ENCODE results near the gene CLEC11A.
"Not testable (repeated sequence)": the region's sequence is repeated elsewhere in the genome, so short reads cannot be mapped to it uniquely, and the experiment has no call there.

CLEC11A gene

DNA sequence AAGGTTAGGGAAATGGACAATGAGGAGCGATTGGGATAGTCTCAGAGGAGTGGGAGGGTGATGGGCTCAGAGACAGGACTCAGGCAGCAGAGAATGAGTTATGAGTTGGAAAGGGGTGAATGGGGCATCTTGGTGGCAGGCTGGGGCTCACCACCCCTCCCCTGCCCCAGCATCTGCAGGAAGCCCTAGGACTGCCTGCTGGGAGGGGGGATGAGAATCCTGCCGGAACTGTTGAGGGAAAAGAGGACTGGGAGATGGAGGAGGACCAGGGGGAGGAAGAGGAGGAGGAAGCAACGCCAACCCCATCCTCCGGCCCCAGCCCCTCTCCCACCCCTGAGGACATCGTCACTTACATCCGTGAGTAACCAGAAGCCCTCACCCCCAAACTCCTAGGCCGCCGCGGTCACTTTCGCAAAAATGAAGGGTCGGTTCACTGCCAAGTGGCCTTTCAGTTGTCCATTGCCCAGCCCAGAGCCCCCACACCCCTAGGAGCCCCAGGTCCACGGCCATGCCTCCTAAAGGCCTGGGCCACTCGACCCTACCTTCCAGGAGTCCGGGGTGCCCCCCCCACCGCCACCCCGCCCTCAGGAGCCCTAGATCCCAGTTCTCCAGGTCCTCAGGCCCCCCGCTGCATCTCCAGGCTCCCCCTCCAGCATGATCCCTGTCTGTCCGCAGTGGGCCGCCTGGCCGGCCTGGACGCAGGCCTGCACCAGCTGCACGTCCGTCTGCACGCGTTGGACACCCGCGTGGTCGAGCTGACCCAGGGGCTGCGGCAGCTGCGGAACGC lies 764 bp downstream of the CLEC11A start:
- no peak for DNase-seq

DNA sequence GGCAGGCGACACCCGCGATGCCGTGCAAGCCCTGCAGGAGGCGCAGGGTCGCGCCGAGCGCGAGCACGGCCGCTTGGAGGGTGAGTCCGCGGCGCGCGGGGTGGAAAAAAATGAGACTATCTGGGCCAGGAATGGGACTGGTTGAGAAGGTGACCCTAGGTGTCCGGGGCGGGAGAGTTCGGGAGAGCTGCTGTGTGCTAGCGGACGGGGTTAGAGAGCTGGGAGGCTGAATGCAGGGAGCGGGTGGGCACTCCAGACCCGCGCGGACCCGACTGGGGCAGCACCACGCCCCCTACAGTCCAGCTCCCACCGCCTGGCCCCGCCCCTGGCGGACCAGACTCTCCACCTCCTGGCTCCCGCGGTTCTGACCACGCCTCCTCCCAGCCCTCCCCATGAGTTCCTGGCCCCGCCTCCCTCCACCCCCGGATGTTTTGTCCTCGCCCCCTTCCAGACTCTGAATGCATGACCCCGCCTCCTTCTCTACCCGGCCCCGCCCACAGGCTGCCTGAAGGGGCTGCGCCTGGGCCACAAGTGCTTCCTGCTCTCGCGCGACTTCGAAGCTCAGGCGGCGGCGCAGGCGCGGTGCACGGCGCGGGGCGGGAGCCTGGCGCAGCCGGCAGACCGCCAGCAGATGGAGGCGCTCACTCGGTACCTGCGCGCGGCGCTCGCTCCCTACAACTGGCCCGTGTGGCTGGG lies 1.5 kb downstream of the CLEC11A start:
- DNase-seq, result peak; percentile 93

DNA sequence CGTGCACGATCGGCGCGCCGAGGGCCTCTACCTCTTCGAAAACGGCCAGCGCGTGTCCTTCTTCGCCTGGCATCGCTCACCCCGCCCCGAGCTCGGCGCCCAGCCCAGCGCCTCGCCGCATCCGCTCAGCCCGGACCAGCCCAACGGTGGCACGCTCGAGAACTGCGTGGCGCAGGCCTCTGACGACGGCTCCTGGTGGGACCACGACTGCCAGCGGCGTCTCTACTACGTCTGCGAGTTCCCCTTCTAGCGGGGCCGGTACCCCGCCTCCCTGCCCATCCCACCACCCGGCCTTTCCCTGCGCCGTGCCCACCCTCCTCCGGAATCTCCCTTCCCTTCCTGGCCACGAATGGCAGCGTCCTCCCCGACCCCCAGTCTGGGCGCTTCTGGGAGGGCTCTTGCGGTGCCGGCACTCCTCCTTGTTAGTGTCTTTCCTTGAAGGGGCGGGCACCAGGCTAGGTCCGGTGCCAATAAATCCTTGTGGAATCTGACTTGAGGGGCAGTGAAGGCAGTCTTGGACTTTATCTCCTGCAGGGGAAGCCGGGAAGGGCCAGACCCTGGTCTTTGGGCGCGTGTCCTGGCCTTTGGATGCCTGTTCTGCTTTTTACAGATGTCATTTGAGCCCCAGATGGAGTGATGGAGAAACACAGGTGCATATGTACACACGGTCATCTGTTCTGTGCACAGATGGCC lies 2.2 kb downstream of the CLEC11A start:
- DNase-seq, result no peak

DNA sequence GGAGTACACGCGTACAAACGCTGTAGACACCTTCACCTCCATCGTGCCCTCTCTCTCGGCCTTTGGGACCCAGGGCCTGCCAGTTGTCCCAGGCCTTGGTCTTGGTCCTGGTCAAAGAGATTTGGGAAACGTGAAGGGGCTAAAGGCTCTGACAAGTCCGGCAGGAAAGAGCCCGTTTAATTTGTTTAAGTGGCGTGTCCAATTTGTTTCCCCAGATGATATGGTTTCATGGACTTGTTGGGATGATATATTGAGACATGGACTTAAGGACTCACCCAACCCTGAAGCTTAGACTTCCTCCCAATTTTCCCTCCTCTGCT lies 2.7 kb downstream of the CLEC11A start:
- DNase-seq, result no peak

DNA sequence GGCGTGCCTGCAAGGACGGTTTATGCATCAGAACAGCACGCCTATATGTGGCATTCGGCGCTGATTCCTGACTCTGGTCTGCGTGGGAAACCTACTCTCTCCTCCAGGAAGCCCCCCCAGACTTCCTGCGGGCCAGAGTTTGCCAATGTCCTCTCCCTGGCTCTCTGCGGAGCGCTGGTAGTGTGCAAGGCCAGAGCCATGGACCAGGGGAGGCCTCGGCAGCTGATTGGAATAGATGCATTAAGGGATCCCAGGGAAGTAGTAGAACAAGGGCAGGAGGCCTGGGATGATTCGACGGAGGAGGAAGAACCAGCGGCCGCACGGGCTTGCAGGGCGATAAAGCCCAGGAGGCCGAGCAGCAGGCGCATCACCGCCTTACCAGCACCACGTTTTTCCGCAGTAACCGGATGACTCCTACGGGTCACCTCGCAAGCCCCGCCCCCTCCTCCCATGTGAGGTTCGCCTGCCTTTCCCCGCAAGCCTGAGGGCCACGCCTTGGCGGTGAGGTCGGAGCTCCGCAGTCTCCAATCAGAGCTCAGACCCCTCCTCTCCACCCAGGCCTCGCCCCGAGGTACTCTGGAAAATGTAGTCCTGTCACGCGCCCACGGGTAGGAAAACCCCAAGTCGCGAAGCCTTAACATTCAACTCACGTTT lies 5.0 kb downstream of the CLEC11A start:
- peak; percentile 79 for DNase-seq

DNA sequence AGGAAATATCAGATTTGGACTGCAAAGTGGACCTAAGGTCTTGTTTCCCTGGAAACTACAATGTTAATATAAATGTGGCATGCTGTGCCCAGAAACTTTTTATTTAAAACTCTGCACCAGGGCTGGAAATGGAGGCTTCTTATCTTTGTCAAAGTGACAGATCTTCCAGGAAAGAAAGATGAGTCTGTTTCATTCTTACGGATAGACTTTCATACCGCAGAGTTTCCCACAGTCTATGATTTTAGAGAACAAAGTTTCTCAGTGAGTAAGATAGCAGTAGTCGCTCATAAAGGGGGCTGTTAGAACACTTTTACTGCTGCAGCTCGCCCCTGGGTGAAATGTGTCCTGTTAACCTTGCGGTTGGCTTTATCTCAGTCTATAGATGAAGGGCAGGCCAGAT lies 6.7 kb downstream of the CLEC11A start:
- no peak for DNase-seq

DNA sequence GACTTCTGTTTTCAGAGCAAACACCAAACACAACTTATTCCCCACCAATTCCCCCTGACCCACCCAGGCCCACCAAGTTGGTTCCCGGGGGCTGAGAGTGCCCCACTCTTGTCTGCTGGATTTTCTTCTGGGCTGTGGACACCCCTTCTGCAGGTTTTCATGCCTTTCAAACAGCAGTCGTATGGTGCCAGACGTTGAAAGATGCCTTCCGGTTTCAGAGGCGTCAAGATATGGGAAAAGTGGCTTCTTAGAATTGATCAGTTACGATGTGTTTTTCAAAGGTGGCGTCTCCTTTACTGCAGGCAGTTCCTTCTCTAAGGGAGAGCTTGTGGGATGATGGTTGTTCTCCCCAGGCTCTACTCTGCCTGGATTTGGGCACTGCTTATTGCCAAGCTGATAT lies 12.7 kb downstream of the CLEC11A start:
- no peak for DNase-seq

DNA sequence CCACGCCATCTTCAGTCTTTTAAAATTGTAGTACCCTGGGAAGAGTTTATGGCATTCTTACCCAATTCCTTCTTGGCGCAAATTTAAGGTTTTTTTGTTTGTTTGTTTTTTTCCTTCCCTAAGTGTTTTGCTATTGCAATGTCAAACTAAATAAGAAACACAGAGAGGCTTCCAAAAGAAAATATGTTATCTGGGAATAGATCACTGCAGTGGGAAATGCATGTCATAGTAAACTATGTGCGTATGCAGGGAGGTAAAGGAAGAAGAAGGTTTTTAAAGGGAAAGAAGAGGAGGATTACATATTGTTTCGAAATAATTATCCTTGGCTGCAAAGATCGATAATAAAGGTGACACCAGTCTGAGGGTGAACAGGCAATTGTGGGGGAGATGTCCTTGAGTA lies 13.2 kb downstream of the CLEC11A start:
- no peak for DNase-seq

DNA sequence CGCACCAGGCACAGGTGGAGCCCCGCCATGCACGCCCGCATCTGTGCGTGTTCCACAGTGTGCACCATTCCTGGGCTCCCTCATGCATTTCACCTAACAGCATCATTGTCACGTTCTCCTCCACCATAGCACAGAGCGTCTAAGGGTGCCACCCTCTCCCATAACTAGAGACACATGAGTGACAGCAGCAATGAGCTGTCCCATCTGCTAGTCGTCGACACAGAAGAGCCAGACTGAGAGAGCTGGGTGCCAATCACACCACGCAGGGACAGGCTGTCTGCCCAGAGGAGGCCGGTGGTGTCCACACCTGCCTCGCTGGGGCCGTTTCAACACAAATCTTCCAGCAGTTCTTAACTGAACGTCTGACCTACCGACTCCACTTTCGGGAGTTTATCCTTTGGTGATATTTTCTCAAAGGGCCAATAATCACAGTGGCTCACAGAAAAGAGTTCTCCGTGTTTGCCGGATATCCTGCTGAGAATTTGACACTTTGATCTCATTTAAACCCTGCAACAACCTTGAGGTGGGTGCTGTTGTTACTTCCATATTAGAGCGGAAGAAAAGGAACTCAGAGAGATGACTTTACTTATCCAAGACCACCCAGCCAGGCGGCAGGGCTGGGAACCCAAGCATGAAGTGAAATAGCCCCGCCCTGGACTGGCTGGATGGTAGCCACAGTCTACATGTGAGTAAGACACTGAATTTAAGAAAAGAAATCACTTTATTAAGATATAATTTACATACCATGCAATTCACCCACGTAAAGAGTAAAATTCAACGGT lies 16.2 kb downstream of the CLEC11A start:
- no peak for DNase-seq

DNA sequence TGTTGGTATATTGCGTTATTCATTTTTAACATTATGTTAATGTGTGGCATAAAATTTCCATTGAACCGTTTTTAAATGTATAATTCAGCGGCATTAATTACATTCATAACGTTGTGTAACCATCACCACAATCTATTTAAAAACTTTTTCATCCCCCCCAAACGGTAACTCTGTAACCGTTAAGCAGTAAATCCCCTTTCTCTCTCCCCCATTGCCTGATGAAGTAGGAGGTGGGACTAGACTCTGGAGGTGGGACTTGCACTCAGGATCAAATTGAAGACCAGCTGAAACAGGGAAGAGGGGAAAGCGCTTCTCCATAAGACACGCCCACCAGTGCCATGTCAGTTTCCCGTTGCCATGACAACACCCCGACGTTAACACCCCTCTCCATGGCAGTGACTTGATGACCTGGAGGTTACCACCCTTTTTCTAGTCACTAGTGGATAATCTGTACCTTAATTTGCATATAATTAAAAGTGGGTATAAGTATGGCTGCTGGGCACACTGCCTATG lies 16.8 kb downstream of the CLEC11A start:
- no peak for DNase-seq

DNA sequence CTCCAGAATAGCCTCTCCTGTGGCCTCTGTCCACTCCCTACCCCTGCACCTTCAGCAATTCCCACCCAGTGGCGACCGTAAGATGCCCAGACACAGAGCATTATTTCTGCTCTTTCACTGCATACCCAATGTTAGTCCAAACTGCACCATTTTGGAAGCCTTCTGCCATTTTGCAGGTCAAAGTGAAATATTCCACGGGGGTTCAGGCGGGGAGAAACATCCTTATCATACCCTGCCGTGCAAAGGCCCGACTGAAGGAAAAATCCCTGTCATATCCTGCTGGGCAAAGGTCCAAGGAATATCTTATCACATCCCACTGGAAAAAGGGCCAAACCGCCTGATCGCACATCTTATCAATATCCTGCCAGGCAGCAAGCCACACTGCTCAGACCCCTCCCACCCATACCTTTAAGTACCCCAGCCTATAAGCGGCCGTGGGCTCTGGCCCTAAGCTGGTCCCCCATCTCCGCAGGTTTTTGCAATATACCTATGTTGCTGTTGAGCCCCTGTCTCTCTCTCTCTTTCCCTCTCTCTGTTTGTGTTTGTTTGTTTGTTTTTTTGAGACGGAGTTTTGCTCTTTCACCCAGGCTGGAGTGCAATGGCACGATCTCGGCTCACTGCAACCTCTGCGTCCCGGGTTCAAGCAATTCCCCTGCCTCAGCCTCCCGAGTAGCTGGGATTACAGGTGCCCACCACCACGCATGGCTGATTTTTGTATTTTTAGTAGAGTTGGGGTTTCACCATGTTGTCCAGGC lies 18.2 kb downstream of the CLEC11A start:
- DNase-seq, result no peak

DNA sequence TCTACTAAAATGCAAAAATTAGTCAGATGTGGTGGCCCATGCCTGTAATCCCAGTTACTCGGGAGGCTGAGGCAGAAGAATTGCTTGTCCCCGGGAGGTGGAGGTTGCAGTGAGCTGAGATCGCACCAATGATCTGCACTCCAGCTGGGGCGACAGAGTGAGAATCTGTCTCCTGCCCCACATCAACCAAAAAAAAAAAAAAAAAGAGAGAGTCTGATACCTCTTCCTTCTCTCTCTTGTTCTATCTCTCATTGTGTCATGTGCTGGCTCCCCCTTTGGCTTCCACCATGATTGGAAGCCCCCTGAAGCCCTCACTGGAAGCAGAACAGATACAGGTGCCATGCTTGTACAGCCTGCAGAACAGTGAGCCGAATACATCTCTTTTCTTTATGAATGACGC lies 20.4 kb downstream of the CLEC11A start:
- DNase-seq, result no peak

DNA sequence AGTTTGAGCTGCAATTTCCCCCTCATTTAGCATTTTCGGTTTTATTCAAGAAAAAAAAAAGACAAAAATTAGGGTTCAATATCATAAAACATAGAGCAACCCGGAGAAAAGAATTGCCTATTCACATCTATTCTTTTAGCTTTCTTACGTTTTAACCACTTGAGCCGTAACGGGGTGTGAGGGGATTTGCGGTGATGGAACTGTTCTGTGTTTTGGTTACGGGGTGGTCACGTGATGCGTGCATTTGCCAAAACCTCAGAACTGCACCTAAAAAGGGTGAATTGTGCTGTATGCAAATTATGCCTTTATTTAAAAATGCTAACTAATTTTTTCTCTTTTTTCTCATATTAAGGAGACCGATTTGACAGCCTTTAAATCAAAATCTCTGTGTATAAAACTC lies 22.1 kb downstream of the CLEC11A start:
- no peak for DNase-seq

DNA sequence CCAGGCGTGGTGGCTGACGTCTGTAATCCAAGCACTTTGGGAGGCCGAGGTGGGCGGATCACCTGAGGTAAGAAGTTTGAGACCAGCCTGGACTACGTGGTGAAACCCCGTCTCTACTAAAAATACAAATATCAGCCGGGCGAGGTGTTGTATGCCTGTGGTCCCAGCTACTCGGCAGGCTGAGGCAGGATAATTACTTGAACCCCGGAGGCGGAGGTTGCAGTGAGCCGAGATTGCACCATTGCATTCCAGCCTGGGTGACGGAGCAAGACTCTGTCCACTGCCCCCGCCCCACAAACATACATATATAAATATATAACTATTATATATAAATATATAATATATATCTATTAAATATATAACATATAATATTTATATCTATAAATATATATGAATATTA lies 24.0 kb downstream of the CLEC11A start:
- not testable (repeated sequence) for DNase-seq

DNA sequence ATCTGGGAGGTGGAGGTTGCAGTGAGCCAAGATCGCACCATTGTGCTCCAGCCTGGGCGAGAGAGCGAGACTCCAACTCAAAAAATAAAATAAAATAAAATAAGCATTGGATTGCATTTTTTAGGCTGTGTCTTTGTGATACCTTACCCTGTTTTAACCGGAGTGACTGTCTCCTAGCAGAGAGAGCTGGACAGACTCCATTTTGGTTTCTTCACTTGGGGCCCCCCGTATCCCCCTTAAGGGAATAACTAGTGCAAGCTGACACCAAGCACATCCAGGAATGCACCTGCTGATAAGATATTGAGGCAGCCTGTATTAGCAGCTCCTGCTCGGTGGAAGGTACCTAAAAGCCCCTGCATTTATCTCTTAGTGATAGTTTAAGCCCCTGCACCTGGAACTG lies 26.3 kb downstream of the CLEC11A start:
- no peak for DNase-seq

DNA sequence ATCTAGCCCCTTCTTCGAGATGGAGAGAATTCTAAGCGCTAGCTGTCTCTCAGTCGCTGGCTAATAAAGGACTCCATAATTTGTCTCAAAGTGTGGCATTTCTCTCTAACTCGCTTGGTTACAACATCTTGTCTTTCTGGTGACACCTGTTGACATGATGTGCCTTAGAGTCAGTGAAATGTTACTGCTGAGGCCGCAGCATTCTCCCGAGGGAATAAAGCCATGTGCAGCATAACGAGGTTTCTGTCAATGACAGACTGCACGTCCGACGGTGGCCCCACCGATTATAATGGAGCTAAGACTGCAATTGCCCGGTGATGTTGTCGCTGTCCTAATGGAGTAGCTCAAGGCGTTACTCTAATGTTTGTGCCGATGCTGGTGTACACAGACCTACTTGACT lies 26.8 kb downstream of the CLEC11A start:
- no peak for DNase-seq

DNA sequence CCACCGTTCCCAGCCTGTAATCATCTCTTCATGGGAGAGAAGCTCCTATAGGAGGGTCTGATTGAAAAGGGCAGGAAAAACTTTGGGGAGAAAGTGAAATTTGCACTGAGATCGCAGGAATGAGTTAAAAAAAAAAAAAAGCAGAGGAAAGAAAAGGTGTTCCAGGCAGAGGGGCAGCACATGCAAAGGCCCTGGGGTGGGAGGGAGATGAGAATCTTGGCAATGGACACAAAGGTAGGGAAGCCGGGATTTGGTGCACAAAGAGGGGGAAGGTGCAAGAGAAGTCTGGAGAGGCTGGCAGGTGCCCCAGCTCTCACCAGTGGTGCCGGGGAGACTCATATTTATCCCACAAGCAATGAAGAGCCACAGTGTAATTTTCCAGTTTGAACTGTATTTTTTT lies 30.7 kb downstream of the CLEC11A start:
- no peak for DNase-seq

DNA sequence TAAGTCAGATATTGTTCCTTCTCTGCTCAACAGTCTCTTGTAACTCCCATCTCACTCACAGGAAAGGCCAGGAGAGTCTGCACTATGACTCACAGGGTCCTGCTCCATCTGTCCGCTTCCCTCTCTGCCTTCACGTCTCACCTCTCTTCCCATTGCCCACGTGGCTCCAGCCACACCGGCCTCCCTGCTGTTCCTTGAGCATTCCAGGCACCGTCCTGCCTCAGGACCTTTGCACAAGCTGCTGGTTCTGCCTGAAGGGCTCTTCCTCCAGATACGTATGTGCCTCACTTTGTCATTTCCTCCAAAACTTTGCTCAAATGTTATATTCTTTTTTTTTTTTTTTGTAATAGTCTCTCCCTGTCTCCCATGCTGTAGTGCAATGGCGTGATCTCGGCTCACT lies 33.1 kb downstream of the CLEC11A start:
- DNase-seq, result not testable (repeated sequence)

DNA sequence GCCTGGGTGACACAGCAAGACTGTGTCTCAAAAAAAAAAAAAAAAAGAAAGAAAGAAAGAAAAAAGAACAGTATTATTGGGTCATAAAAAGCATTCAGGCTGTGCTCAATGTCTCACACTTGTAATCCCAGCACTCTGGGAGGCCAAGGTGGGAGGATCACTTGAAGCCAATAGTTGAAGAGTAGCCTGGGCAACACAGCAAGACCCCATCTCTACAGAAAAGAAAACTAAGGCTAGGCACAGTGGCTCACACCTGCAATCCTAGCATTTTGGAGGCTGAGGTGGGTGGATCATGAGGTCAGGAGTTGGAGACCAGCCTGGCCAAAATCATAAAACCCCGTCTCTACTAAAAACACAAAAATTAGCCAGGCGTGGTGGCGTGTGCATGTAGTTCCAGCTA lies 34.5 kb downstream of the CLEC11A start:
- not testable (repeated sequence) for DNase-seq

DNA sequence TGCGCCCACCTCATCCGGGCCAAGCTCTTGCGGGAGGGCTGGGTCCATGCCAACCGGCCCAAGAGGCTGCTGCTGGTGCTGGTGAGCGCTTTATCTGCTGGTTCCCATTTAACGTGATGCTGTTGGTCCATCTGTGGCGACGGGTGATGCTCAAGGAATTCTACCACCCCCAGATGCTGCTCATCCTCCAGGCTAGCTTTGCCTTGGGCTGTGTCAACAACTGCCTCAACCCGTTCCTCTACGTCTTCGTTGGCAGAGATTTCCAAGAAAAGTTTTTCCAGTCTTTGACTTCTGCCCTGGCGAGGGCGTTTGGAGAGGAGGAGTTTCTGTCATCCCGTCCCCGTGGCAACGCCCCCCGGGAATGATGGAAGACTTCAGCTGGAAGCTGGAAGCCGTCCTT lies 35.9 kb downstream of the CLEC11A start:
- DNase-seq, result not testable (repeated sequence)

DNA sequence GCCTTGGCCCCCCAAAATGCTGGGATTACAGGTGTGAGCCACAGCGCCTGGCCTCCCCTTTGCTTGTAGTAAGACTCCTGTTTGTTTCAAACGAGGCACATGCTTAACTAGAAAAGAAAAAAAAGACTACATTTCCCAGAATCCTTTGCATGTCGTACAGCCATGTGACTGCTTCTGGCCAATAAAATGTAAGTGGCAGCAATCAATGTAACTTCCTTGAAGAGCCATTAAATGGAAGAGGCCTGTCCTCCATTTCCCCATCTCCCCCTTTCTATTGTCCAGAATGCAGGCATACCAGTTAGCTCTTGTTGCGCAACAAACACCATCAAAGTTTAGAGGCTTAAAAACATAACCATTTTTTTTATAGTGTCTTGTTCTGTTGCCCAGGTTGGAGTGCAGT lies 36.7 kb downstream of the CLEC11A start:
- no peak for DNase-seq

DNA sequence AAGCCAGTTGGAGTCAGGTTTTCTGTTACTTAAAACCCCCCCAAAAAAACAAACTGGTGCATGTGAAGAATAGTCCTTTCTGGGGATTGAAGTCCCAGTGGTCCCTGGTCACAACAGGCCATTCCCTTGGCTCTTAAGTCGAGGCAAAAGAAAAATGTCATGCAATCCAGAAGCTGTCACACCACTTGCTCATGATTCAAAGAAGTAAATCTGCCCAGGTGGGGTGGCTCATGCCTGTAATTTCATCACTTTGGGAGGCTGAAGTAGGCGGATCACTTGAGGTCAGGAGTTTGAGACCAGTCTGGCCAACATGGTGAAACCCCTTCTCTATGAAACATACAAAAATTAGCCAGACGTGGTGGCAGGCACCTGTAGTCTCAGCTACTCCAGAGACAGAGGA lies 38.3 kb downstream of the CLEC11A start:
- DNase-seq, result not testable (repeated sequence)
